Measurements from ENCODE around the gene SLC41A1. TPM values are rescaled to one million over a fixed set of nuclear protein-coding genes. Genes with fewer than 3 reads are reported as not detected.

SLC41A1 gene
- total RNA-seq, 4 donors from 2014 or later = 5.1 to 7.0 (median 5.6) TPM

GRCh38 chr1:205794011-205794730 lies 18.8 kb downstream of the SLC41A1 start:
- no peak overlapping the region for H3K27ac ChIP-seq
- H3K9me3 ChIP-seq = no peaks in the 10 kb centered on the region
- 56 to 62% methylated on average over 4 to 5 of the region's 5 CpGs for WGBS, 2 donors (ENCODE audit: low coverage in 1 of 2)
- TF ChIP-seq POLR2A (IDR thresholded peaks at IDR 0.05) (no peak), EP300 (IDR thresholded peaks at IDR 0.05; ENCODE audit: low read depth) (no peak), POLR2AphosphoS5 (IDR thresholded peaks at IDR 0.05) (no peak)
- TF ChIP-seq, protein P1, sequence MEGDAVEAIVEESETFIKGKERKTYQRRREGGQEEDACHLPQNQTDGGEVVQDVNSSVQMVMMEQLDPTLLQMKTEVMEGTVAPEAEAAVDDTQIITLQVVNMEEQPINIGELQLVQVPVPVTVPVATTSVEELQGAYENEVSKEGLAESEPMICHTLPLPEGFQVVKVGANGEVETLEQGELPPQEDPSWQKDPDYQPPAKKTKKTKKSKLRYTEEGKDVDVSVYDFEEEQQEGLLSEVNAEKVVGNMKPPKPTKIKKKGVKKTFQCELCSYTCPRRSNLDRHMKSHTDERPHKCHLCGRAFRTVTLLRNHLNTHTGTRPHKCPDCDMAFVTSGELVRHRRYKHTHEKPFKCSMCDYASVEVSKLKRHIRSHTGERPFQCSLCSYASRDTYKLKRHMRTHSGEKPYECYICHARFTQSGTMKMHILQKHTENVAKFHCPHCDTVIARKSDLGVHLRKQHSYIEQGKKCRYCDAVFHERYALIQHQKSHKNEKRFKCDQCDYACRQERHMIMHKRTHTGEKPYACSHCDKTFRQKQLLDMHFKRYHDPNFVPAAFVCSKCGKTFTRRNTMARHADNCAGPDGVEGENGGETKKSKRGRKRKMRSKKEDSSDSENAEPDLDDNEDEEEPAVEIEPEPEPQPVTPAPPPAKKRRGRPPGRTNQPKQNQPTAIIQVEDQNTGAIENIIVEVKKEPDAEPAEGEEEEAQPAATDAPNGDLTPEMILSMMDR (IDR thresholded peaks at IDR 0.05) = no peak
- in situ Hi-C loops (cut with MboI; ENCODE audit: low pct_ligation_motif_present in 1 of 4, low pct_unique_long_range_greater_than_20kb in 1 of 4, low sequenced_read_pairs in 3 of 4) = loop anchor here (10.0 to 25.0 kb wide), 5 partner anchors 118 to 318 kb away; partner anchors contain the start of gene AVPR1B (in 4 of the 4)
- H3K27me3 ChIP-seq = no peaks in the 10 kb centered on the region
- no peak overlapping the region for H3K4me3 ChIP-seq
- intact Hi-C loops (cut with DNase I; ENCODE audit: low total_unique reads) = loop anchor here (2.0 kb wide), 1 partner anchor 189 kb away; no protein-coding TSS in a partner anchor
- DNase-seq = no peak
- no peaks in the 10 kb centered on the region for H3K36me3 ChIP-seq
- no peaks in the 10 kb centered on the region for H3K4me1 ChIP-seq

DNA sequence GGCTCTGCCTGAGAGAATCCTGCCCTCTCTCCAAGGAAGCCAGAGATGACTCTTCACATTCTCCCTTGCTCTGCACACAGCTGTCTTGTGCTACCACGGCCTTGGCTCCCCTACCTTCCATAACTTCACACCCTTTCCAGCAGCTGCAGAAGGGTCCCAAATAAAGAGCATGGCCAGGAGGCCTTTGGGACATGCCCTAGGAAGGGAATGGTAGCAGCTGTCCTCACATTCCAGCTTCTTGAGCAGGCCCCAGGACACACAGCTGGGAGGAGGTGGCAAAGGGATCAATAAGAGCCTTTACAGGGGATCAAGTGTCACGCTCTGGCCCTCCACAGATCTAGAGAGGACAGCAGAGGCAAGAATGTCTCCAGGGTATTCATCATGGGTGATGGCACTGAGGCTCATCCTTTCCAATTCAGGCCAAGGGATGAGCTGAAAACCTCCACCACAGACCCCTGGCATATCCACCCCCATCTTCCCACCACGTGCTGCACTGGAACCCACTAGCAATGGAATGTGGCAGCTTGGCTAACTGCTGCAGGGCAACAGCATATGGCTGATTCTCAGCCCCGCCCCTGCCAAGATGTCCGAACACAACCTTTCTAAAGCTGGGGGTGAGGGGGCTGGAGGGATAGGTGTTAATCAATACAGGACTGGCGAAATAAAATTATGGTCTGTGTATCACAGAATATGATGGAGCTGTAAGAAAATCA lies 19.9 kb downstream of the SLC41A1 start:
- DNase-seq = no peak
- Histone ChIP-seq H3K4me3 (no peak overlapping the region), H3K27me3 (no peaks in the 10 kb centered on the region), H3K9me3 (no peaks in the 10 kb centered on the region), H3K36me3 (no peaks in the 10 kb centered on the region), H3K4me1 (no peaks in the 10 kb centered on the region), H3K27ac (no peak overlapping the region)
- in situ Hi-C loops (cut with MboI; ENCODE audit: low pct_ligation_motif_present in 1 of 4, low pct_unique_long_range_greater_than_20kb in 1 of 4, low sequenced_read_pairs in 3 of 4) = loop anchor here (10.0 to 25.0 kb wide), 5 partner anchors 119 to 319 kb away; partner anchors contain the start of gene AVPR1B (in 4 of the 4)
- intact Hi-C loops (cut with DNase I; ENCODE audit: low total_unique reads) = no loop called here
- 77 to 88% methylated on average over 3 to 6 of the region's 6 CpGs for WGBS, 2 donors (ENCODE audit: low coverage in 1 of 2)
- TF ChIP-seq POLR2A (IDR thresholded peaks at IDR 0.05) (no peak), EP300 (IDR thresholded peaks at IDR 0.05; ENCODE audit: low read depth) (no peak), POLR2AphosphoS5 (IDR thresholded peaks at IDR 0.05) (no peak)
- TF ChIP-seq, protein P1 (IDR thresholded peaks at IDR 0.05) = no peak

DNA sequence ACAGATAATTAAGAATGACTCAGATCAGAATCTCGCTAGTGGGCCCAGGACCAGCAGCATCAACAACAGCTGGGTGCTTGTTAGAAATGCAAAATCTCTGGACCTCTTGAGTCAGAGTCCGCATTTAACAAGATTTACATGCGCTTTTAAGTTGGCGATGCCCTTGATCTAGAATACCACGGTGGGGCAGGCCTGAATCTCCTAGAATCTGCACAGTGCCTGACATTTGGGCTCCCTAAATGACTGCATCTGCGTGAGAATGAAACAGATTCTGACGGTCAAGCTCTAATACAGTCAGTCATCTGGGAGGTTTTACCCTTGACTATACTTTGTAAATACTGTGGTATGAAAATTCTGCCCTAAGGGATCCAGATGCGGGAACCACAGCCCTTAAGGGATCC lies 20.5 kb downstream of the SLC41A1 start:
- Histone ChIP-seq H3K27ac (no peak overlapping the region), H3K9me3 (no peaks in the 10 kb centered on the region), H3K36me3 (no peaks in the 10 kb centered on the region), H3K27me3 (no peaks in the 10 kb centered on the region), H3K4me3 (no peak overlapping the region), H3K4me1 (no peaks in the 10 kb centered on the region)
- intact Hi-C loops (cut with DNase I; ENCODE audit: low total_unique reads) (no loop called here), in situ Hi-C loops (cut with MboI; ENCODE audit: low pct_ligation_motif_present in 1 of 4, low pct_unique_long_range_greater_than_20kb in 1 of 4, low sequenced_read_pairs in 3 of 4) (loop anchor here (10.0 to 25.0 kb wide), 5 partner anchors 120 to 320 kb away; partner anchors contain the start of gene AVPR1B (in 4 of the 4))
- WGBS, 2 donors (ENCODE audit: low coverage in 1 of 2) = 60 to 67% methylated on average over 6 to 8 of the region's 8 CpGs
- TF ChIP-seq EP300 (IDR thresholded peaks at IDR 0.05; ENCODE audit: low read depth) (no peak), POLR2A (IDR thresholded peaks at IDR 0.05) (no peak), POLR2AphosphoS5 (IDR thresholded peaks at IDR 0.05) (no peak)
- TF ChIP-seq, protein P1 (IDR thresholded peaks at IDR 0.05) = no peak
- no peak for DNase-seq

- Histone ChIP-seq H3K4me1 (no peaks in the 10 kb centered on the region), H3K36me3 (no peaks in the 10 kb centered on the region), H3K9me3 (no peaks in the 10 kb centered on the region), H3K27ac (no peak overlapping the region), H3K27me3 (no peaks in the 10 kb centered on the region), H3K4me3 (no peak overlapping the region)
- intact Hi-C loops (cut with DNase I; ENCODE audit: low total_unique reads) = loop anchor here (2.0 kb wide), 1 partner anchor 185 kb away; no protein-coding TSS in a partner anchor
- in situ Hi-C loops (cut with MboI; ENCODE audit: low pct_ligation_motif_present in 1 of 4, low pct_unique_long_range_greater_than_20kb in 1 of 4, low sequenced_read_pairs in 3 of 4) = loop anchor here (10.0 to 25.0 kb wide), 5 partner anchors 121 to 321 kb away; partner anchors contain the start of gene AVPR1B (in 4 of the 4)
- WGBS, 2 donors (ENCODE audit: low coverage in 1 of 2) = 47 to 62% methylated on average over 4 to 5 of the region's 5 CpGs
- no peak for TF ChIP-seq POLR2AphosphoS5 (IDR thresholded peaks at IDR 0.05)
- TF ChIP-seq, protein P1 (IDR thresholded peaks at IDR 0.05) = peak; percentile 65 to 78 (median 70)
- peak; percentile 63 for DNase-seq
These were observed 21.3 kb downstream of the SLC41A1 start for GRCh38 chr1:205791568-205792180.
